KG1 (cell line): ENCODE measurements around the gene RNF157.

Source experiments
- DNase-seq: peaks from one replicate; lab custom pipeline; 2025; lab: John Stamatoyannopoulos, UW

RNF157 gene

DNA sequence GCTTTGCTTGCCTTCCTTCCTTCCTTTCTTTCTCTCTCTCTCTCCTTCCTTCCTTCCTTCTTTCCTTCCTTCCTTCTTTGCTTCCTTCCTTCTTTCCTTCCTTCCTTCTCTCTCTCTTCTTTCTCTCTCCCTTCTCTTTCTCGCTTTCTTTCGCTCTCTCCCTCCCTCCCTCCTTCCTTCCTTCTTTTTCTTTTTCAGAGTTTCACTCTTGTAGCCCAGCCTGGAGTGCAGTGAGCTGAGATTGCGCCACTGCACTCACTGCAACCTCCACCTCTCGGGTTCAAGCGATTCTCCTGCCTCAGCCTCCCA is 117.1 kb downstream of the RNF157 start:
- DNase-seq, result no peak

DNA sequence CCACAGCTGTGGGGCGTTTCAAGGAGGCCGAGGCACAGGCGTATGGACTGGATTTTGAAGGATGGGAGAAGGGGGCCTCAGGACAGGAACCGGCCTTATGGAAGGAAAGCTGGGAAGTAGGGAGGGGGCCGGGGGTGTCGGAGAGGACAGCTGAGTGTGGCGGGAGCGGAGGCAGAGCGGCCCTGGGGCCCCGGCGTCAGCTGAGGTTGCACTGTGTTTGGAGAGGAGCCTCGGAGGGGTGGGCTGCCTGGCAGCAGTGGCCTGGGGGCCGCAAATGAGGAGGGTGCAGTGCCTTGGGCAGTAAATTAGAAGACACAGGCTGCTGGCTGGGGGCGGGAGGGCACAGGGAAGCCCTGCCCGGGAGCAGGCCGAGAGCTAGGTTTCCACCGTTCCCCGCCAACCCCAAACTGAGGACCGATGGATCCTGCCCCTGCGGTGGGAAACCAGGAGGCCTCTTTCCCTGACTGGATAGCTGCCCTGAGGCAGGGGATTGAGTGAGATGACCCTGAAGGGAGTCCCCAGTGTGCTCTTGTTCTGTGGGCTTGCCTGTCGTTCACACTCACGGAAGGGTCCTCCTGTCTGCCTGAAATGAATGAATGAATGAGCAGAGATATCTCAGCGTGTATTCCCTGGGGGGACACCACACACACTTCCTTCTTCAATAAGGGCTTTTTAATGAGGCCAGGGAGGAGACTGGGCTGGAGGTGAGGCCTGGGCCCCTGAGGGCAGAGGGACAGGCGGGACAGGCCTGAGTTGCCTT is 117.7 kb downstream of the RNF157 start:
- DNase-seq, result no peak

DNA sequence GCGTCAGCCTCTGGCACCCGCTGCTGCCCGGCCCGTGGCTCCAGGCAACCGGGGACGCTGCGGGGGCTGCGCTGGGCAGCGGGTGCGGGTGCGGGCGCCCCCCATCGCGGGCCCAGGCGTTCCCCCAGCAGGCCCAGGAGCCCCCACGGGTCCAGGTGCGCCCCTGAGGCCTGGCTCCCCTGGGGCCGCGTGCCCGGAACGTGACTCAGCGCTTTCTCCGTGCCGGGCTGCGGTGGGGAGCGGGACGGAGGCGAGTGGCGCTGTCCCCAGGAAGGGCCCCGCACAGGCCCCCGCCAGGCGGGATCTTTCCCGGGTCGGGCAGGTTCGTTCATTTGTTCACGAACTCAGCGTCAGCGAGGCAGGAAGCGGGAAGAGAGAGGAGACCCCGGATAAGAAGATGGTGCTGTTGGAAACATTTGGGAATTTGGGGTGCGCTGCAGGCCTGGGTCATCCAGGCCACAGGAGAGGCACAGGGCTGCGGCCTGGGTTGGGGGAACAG is 118.3 kb downstream of the RNF157 start:
- DNase-seq, result no peak

DNA sequence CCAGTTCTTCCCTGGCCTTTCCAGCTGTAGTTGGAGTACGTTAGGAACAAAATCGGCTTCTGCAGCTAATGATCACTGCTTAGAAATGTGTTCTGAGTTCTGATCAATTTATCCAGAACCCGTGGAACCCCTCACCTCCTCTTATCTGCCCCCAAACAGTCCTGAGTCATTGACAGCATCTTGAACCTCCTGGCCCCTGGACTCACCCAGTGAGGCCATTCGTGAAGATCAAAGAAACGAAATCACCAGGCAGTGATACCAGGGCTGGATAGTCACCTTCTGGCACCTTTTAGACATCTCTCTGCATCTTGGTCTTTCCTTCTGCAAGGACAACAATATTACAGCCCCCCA is 119.7 kb downstream of the RNF157 start:
- no peak for DNase-seq

DNA sequence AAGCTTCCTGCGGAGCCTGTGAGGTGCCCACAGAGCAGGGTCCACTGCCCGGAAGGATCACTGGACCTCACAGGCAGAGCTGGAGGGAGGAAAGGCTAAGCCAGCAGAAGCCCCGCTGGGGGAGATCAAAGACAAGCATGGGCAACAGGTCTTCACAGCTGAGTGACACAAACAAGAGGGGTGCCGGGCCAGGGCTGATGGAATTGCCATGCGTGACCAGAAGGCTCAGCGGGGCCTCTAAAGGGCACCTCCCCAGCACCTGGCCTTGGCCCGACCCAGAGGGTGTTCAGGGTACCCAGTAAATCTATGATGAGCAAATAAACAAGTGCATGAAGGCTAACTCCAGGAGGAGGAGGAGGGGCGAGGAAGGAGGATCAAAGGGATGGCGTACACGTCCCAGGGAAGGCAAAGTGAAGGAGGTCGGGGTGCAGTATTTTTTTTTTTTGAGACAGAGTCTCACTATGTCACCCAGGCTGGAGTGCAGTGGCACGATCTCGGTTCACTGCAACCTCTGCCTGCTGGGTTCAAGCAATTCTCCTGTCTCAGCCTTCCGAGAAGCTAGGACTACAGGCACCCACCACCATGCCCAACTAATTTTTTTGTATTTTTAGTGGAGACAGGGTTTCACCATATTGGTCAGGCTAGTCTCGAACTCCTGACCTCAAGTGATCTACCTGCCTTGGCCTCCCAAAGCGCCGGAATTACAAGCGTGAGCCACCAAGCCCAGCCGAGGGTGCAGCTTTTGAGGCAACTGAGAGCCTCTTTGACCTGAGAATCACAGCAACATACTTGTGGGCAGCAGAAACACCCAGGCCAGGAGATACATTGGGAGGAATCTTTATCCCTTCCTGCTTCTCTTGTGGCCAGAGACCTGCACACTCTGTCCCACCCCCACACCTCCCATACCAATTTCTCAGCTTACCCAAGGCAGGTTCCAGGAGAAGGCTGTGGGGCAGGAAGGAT is 120.6 kb downstream of the RNF157 start:
- no peak for DNase-seq

DNA sequence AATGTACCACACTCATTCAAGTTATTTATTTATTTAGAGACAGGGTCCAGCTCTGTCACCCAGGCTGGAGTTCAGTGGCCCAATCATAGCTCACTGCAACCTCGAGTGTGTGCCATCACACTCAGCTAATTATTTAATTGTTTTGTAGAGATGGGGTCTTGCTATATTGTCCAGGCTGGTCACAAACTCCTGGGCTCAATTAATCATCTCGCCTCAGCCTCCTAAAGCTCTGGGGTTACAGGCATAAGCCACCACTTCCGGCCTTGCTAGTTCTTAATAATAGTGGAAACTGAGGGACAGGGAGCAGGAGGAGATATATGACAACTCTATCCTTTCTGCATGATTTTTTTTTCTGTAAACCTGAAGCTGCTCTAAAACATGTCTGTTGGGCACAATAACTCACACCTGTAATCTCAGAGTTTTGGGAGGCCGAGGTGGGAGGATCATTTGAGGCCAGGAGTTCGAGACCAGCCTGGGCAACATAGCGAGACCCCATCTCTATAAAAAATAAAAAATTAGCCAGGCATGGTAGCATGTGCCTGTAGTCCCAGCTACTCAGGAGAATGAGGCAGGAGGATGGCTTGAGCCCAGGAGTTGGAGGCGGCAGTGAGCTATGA is 125.0 kb downstream of the RNF157 start:
- no peak for DNase-seq

DNA sequence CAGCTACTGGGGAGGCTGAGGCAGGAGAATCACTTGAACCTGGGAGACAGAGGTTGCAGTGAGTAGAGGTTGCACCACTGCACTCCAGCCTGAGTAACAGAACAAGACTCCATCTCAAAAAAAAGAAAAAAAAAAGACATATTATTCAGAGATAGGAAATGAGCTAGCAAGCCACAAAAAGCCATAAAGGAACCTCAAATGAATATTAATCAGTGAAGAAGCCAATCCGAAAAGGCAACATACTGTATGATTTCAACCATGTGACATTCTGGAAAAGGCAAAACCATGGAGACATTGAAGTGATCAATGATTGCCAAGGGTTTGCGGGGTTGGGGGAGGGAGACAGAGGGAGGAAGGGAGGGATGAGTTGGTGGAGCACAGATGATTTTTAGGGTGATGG is 128.3 kb downstream of the RNF157 start:
- no peak for DNase-seq

DNA sequence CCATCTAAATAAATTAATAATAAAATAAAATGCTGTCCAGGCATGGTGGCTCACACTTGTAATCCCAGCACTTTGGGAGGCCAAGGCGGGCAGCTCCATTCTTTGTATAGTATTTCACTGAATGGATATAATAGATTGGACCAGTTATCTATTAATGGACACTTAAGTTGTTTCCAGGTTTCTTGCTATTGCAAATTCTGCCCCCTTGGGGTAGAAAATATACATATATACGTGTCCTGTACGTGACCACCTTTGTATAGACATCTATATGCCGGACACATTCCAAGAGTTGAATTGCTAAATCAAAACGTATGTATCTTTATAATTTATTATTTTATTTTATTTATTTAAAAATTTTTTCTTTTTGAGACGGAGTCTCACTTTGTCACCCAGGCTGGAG is 132.8 kb downstream of the RNF157 start:
- no peak for DNase-seq

DNA sequence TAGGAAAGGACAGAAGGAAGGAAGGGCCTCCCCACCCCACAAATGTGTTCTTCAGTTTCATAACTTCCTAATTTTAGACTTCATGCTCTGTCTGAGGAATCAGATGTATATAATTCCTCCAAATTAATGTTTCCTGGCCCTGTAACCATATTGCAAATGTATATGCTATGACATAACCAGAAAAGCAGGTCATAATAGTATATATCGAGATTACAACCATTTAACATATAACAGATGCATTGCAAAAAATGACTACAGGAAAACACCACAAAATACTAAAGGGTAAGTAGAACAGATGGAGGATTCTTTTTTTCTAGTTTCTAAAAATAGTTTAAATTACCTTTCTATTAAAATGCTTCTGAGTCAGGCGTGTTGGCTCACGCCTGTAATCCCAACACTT is 133.6 kb downstream of the RNF157 start:
- DNase-seq, result no peak

DNA sequence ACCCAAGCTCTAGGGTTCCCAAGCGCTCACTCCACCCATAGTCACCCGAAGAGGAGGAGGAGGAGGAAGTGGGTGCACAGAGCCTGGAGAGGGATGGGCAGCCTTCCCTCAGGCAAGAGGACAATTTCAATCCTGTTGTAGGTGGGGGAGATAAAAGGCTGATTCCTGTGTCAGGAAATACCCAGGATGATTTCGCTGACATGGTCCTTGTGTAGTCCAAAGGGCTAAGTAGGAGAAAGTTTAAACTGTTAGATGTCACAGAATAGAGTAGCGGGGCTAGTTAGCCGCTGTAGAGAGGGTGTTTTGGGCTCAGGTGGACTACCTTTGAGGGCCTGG is 135.4 kb downstream of the RNF157 start:
- no peak for DNase-seq

DNA sequence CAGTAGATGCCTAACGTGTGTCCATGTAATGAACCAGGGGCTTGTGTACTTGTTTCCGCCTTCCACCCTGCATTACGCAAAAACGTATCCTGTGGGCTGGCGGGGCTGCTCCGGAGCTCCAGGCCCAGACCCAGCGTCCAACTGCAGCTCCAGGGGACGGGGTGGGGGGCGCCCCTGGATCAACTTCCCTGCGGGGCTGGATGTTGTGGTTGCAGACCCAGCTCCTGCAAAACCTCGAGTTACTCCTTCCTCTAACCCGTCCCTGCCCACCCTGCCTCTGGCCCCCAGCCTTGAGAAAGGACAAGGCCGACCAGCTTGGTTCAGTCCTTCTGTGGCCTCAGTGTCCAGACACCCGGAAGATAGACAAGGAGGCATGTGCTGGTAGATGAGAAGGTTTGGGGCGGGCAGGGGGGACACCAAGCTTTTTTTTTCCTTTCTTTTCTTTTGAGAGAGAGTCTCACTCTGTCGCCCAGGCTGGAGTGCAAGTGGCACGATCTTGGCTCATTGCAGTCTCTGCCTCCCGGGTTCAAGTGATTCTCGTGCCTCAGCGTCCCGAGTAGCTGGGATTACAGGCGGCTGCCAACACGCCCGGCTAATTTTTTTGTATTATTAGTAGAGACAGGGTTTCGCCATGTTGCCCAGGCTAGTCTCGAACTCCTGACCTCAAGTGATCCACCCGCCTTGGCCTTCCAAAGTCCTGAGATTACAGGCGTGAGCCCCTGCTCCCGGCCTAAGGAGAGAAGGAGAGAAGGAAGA is 136.0 kb downstream of the RNF157 start:
- no peak for DNase-seq

DNA sequence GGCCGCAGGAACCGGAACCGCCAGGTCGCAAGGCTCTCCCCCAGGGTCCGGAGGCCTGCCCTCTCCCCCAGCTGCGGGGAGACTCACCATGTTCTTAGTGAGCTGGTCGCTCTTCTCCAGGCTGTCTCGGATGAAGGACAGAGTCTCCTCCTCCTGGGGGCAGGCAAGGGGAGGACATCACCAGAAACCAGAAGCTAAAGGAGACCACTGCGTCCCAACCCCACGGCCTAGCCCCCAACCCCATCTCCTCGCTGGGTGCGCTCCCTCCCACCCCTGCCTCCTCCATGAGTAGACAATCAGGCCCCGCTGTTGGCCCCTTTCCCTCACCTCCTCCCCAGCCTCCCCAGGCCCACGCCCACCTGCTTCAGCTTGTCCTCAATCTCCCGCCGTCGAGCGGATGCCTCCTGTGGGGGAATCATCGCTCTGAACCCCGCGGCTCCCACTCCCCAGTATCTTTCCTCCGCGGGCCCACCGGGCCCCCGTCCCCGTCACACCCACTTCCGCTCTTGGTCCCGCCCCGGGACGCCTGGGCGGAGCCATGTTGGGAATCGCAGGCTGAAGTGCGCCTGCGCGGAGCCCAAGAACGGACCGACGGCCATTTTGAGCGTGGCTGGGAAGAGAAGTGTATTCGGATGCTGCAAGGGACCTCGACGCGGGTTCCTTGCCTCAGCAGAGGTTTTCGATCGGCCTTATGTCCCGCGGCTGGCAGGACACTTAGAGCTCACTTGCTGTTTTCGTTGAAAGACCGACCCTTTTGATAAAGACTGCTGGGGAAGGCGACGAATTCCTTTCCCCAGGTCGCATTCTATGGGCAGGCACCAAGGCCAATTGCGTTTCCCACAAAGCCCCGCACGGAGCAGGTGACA is 136.8 kb downstream of the RNF157 start, which contains the start of gene EXOC7:
EXOC7 (minus strand) TSS at position 514 of the 866 bp plus-strand sequence; CDS start at position 419, 95 bp downstream.
- peak; percentile 95 for DNase-seq

DNA sequence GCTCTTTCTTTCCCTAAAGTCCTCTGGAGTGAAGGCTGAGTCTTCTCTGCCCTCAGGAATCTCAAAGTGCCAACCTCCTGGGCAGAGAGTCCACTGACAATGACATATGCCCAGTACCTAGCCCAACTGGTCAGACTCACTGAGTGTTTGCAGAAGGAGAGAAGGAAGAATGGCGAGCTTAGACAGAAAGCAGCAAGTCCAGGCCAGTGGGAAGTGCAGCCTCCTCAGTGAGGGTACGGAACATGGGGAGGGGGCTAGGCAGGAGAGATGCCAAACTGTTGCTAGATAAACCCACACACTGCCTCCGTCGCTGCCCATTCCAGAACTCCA is 137.4 kb downstream of the RNF157 start:
- no peak for DNase-seq

DNA sequence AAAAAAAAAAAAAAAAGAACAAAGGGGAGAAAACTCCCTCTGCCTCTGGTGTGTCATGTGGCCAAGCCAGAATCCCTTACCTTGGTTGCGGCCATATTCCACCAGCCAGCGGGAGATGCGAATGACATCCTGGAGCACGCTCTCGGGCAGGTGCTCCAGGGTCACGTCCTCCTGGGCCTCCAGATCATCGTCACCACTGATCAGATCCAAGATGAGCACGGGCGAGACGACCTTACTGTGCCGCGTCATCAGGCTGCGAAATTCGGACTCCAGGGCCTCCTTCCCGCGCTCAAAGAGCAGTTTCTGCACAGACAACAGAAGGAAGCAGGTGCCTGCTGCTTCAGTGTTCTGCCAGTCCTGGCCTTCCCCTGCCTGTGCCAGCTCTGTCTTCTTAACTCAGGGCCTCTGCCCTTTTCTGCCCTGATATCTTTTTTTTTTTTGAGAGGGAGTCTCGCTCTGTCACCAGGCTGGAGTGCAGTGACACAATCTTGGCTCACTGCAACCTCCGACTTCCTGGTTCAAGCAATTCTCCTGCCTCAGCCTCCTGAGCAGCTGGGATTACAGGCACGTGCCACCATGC is 142.5 kb downstream of the RNF157 start:
- no peak for DNase-seq

DNA sequence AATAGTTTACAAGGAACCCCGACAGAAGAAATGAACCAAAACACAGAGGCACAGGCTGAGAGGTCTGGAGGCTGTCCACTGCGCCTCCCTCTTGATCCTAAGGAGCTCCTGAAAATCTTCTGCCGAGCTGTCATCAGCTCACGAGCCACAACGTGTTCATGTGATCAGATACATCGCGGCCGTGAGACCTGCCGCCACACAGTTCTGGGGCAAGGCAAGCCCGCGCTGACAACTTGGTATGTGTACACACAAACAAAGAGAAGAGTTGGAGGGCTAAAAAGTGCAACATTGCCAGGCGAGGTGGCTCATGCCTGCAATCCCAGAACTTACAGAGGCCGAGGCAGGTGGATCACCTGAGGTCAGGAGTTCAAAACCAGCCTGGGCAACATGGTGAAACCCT is 144.3 kb downstream of the RNF157 start:
- no peak for DNase-seq

DNA sequence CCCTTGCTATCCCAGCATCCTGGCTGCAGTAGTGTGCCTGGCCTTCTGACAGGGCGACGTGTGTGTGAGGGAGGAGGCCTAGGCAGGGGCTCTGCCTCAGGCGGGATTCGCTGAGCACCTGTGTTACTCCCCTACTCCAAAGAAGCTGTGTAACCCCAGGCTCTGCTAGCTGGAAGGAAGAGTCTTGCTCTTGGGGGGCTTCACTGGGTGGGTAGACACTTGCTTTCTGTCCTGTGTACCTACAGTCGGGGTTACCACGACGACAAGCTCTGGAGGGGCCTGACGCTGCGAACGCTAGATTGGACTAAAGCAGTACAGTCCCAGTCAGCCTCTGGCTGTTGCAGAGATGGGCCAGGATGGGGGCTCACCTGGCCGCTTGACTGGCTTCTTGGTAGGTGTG is 146.2 kb downstream of the RNF157 start:
- DNase-seq, result no peak

DNA sequence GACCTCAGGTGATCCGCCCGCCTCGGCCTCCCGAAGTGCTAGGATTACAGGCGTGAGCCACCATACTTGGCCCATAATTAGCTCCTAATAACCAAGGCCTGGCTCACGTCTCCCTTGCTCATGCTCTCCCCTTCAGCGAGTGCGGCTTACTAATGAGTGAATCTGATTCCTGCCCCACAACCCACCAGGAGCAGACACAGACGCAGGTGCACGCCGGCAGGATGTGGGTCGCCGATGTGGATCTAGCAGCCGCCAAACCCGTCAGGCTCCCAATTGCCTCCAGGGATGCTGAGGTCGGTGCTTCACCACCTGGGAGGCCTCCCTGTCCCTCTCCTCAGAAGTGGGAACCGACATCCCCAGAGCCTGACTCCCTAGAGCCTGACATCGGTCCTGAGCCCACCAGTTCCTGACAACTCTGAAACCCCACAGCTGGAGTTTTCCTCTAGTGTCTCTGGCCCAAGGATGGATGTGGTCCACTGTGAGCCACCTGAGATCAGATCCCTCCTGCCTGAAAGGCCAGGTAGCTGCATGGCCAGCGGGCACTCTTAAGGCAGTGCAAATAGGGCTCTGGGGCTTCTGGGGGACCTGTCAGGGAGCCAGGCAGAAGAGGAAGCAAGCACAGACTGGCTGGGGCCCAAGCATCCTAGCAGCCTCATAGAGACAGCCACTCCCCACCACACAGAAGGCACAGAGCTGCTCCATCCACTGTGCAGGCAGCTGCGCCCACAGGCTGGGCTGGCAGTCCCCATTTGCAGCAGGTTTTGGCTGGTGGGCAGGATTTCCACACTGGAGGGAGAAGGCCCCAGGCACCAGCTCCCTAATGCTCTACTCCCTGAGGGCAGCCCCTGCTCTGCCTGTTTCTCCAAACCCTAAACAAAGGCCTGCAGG is 147.5 kb downstream of the RNF157 start:
- DNase-seq, result no peak
